Measurements from ENCODE around the gene USP14. TPM values are rescaled to one million over a fixed set of nuclear protein-coding genes. Genes with fewer than 3 reads are reported as not detected.
A peak's percentile ranks its signal among the peaks of the same experiment; 100 is the strongest.

The USP14 gene
- total and polyA plus RNA-seq, 2 of the 8 experiments (the other 6 are each of a cell fraction or from before 2014, with no cell fraction given) = 14.8 to 91.1 TPM

DNA sequence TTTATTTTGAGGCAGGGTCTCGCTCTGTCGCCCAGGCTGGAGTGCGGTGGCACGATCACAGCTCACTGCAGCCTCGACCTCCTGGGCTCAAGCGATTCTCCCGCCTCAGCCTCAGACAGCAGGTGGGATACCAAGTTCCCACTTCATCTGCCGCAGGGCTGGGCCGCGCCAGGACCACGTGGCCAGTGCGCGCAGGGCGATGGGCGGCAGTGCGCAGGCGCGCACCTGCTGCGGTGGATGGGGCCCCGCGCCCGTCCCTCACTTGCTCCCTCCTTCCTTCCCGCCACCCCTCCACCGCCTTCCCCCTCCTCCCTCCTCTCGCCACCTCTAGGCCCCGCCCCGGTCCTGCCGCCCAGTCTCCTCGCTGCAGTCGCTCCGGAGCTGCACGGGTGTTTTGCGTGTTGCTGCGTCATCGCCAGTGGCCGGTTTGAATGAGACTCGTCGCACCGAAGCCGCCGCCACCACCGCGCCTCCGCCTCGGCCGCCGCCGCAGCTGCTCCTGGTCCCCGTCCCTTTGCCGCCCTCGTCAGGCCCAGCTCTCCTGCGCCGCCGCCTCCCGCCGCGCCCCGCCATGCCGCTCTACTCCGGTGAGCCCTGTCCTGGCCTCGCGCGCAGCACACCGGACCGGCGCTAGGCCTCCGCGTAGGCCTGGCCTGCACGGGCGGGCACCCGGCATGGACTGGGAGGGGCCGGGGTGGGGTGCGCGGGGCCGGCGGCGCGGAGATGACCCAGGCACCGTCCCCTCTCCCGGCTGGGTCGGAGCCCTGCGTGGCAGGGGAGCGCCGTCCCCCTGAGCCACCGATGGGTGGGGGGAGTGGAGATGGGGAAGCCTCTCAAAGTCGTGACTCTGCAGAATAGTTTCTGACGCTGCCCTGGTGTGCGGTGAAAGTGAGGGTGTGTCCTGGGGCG is at the start of gene USP14 (continued):
- TF ChIP-seq SP1 (IDR thresholded peaks at IDR 0.05; ENCODE audit: low read depth, low read length) (peak; percentile 51; the same call in 1 of the 2 replicates), ASH2L (IDR thresholded peaks at IDR 0.05; ENCODE audit: low read length) (peak; percentile 97), CREB1 (IDR thresholded peaks at IDR 0.05) (peak; percentile 99), CTBP2 (IDR thresholded peaks at IDR 0.05; ENCODE audit: borderline replicate concordance, insufficient read depth, insufficient read length, low read length) (no peak), TEAD4 (IDR thresholded peaks at IDR 0.05; ENCODE audit: low read depth, low read length) (no peak), RFX5 (IDR thresholded peaks at IDR 0.05; ENCODE audit: borderline replicate concordance, low read depth, low read length) (no peak), YY1 (IDR thresholded peaks at IDR 0.05; ENCODE audit: low read depth, low read length) (no peak), KDM5A (IDR thresholded peaks at IDR 0.05; ENCODE audit: low read length) (peak; percentile 78; the same call in 1 of the 2 replicates), CBX5 (IDR thresholded peaks at IDR 0.05; ENCODE audit: low read depth, low read length) (no peak), JUN (IDR thresholded peaks at IDR 0.05; ENCODE audit: low read depth, low read length) (no peak), RNF2 (IDR thresholded peaks at IDR 0.05; ENCODE audit: borderline replicate concordance, low read depth, low read length, missing control alignments, poor library complexity, severe bottlenecking) (peak; percentile 54), POLR2A (IDR thresholded peaks at IDR 0.05; ENCODE audit: control extremely low read depth in 1 of 2, low read depth in 2 of 2, low read length in 2 of 2) (peak in 1 of 2 experiments; percentile 79; a peak in 2 of 3 replicates), ATF2 (IDR thresholded peaks at IDR 0.05; ENCODE audit: low read length) (no peak), GABPA (IDR thresholded peaks at IDR 0.05; ENCODE audit: borderline replicate concordance, insufficient read depth, low read length) (no peak), SIRT6 (IDR thresholded peaks at IDR 0.05; ENCODE audit: low read length) (no peak), SUZ12 (IDR thresholded peaks at IDR 0.05; ENCODE audit: low read length) (no peak), NANOG (IDR thresholded peaks at IDR 0.05; ENCODE audit: insufficient read depth, low read depth, low read length, poor library complexity, severe bottlenecking) (no peak), POU5F1 (IDR thresholded peaks at IDR 0.05; ENCODE audit: low read depth, low read length) (no peak), CBX8 (IDR thresholded peaks at IDR 0.05; ENCODE audit: borderline replicate concordance, low read depth, low read length) (no peak), GTF2F1 (IDR thresholded peaks at IDR 0.05; ENCODE audit: borderline replicate concordance, low read depth, low read length) (no peak), PHF8 (conservative IDR thresholded peaks at IDR 0.05; ENCODE audit: low read depth, low read length) (peak; percentile 92)
- TF ChIP-seq, protein P1, sequence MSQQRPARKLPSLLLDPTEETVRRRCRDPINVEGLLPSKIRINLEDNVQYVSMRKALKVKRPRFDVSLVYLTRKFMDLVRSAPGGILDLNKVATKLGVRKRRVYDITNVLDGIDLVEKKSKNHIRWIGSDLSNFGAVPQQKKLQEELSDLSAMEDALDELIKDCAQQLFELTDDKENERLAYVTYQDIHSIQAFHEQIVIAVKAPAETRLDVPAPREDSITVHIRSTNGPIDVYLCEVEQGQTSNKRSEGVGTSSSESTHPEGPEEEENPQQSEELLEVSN (IDR thresholded peaks at IDR 0.05) = peak; percentile 99
